ENCODE data around the gene NCOA3. TPM values are rescaled to one million over a fixed set of nuclear protein-coding genes. Genes with fewer than 3 reads are reported as not detected.

NCOA3 gene
- total RNA-seq, 1 experiment from 2014 or later, result 23.3 TPM

GRCh38 chr20:47664068-47664437 is 162.4 kb downstream of the NCOA3 start:
- H3K4me3 Mint-ChIP-seq, result no peak overlapping the region

More at GRCh38 chr20:47664068-47664437, 162.4 kb downstream of the NCOA3 start:
- H3K4me1 ChIP-seq (ENCODE audit: insufficient read depth, low read length), result no peaks in the 10 kb centered on the region
- H2BK120ac ChIP-seq (ENCODE audit: low read depth, low read length, poor library complexity, severe bottlenecking), result no peak overlapping the region
- no peak overlapping the region for H3K56ac ChIP-seq (ENCODE audit: insufficient read length, low read depth, low read length)
- DNase-seq, result no peak
- no peak overlapping the region for H3K23ac ChIP-seq (ENCODE audit: insufficient read length, low read depth, low read length)
- no peak overlapping the region for H3K4ac ChIP-seq (ENCODE audit: low read depth, low read length)
- Mint-ChIP-seq H3K9me3 (no peaks in the 10 kb centered on the region), H3K27me3 (ENCODE audit: low read depth) (peaks cover 3% of the 10 kb centered on the region; the same call in 1 of the 2 replicates), H3K4me1 (peaks cover 17 to 23% of the 10 kb centered on the region in 2 experiments), H3K36me3 (ENCODE audit: insufficient read depth in 1 of 3, low read depth in 3 of 3) (peaks cover 0 to 15% (median 12%) of the 10 kb centered on the region in 3 experiments; a peak in 3 of 7 replicates), H3K27ac (peak overlapping the region in 1 of 3 experiments; percentile 71; a peak in 1 of 7 replicates)
- no peaks in the 10 kb centered on the region for H3K23me2 ChIP-seq (ENCODE audit: insufficient read length, low read depth, low read length, poor library complexity, severe bottlenecking)
- no peaks in the 10 kb centered on the region for H3K79me2 ChIP-seq (ENCODE audit: insufficient read depth, low read length)
- TF ChIP-seq, protein P1, sequence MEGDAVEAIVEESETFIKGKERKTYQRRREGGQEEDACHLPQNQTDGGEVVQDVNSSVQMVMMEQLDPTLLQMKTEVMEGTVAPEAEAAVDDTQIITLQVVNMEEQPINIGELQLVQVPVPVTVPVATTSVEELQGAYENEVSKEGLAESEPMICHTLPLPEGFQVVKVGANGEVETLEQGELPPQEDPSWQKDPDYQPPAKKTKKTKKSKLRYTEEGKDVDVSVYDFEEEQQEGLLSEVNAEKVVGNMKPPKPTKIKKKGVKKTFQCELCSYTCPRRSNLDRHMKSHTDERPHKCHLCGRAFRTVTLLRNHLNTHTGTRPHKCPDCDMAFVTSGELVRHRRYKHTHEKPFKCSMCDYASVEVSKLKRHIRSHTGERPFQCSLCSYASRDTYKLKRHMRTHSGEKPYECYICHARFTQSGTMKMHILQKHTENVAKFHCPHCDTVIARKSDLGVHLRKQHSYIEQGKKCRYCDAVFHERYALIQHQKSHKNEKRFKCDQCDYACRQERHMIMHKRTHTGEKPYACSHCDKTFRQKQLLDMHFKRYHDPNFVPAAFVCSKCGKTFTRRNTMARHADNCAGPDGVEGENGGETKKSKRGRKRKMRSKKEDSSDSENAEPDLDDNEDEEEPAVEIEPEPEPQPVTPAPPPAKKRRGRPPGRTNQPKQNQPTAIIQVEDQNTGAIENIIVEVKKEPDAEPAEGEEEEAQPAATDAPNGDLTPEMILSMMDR (conservative IDR thresholded peaks at IDR 0.05), result no peak; the same call in 2 of the 3 replicates
- H3K9me3 ChIP-seq (ENCODE audit: control insufficient read depth, low read depth, low read length), result no peaks in the 10 kb centered on the region
- H3K9ac ChIP-seq (ENCODE audit: extremely low read depth, insufficient read length, low read length), result no peak overlapping the region
- no peak overlapping the region for H2BK5ac ChIP-seq (ENCODE audit: insufficient read length, low read length)
- no peak overlapping the region for H2AFZ ChIP-seq (ENCODE audit: low read length)
- no peak overlapping the region for H2BK15ac ChIP-seq (ENCODE audit: low read depth, low read length)
- H3K18ac ChIP-seq (ENCODE audit: insufficient read length, low read depth, low read length), result no peak overlapping the region
- no peak overlapping the region for H2BK12ac ChIP-seq (ENCODE audit: insufficient read length, low read depth, low read length)
- H4K91ac ChIP-seq (ENCODE audit: insufficient read length, low read depth, low read length), result no peak overlapping the region
- 0 out of 2 replicates have a peak overlapping the region, but pooled peaks have one; percentile 39 for H3K14ac ChIP-seq (ENCODE audit: insufficient read depth, low read length)
- H3K27me3 ChIP-seq (ENCODE audit: insufficient read depth, low read length), result no peaks in the 10 kb centered on the region
- no CpG with 5 or more reads among the region's 2 CpGs for WGBS (ENCODE audit: extremely low coverage, insufficient read length, low lambda C conversion rate)
- H3K4me2 ChIP-seq (ENCODE audit: insufficient read depth, insufficient read length, low read length), result no peak overlapping the region
- no peaks in the 10 kb centered on the region for H4K20me1 ChIP-seq (ENCODE audit: control insufficient read depth, insufficient read depth, insufficient read length)
- H3T11ph ChIP-seq (ENCODE audit: low read length), result no peak overlapping the region
- no peak overlapping the region for H2BK20ac ChIP-seq (ENCODE audit: low read depth, low read length, poor library complexity, severe bottlenecking)
- H4K5ac ChIP-seq (ENCODE audit: insufficient read length, low read depth, low read length), result no peak overlapping the region
- H2AK5ac ChIP-seq (ENCODE audit: insufficient read length, low read length), result no peak overlapping the region
- H3K79me1 ChIP-seq (ENCODE audit: insufficient read depth, low read depth, low read length, poor library complexity, severe bottlenecking), result no peaks in the 10 kb centered on the region
- H4K8ac ChIP-seq (replicated peaks; ENCODE audit: insufficient read length, low read depth, low read length), result no peak overlapping the region
- no peak overlapping the region for H3K27ac ChIP-seq (ENCODE audit: insufficient read length, low read depth, low read length)

All from H9 (cell line).